ENCODE results near the gene ANKMY1. TPM values are rescaled to one million over a fixed set of nuclear protein-coding genes. Genes with fewer than 3 reads are reported as not detected.

ANKMY1 gene
- total and polyA plus RNA-seq, 2 experiments from 2014 or later = 2.3 to 8.9 TPM

DNA sequence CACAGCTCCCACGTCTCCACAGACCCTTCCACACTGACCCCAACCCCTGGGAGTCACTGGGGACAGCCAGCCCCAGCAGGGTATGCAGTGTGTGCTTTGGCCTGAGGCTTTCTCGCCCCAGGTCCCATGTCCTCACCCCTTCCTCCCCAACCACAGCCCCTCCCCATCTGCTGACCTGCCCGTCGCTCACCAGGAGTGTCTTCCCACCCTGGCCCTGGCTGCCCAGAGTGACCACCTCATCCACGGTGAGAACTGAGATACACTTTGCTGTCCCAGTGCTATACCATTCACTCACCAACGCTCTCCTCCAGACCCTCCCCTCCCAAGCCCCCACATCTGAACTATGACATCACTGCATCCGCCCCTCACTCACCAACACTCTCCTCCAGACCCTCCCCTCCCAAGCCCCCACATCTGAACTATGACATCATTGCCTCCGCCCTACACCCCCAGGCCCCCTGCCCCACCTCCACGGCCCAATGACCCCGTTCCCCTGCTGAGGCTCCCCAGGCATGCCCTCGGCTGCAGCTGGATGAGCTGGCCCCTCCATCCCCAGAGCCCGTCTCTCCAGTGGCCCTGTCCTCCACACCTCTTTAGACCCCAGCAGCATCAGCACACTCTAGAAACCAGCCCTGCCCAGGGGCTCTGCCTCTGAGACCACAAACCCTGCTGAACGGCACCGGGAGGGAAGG lies 55.2 kb downstream of the ANKMY1 start:
- Histone ChIP-seq H3K27ac (ENCODE audit: low read depth) (no peak overlapping the region), H3F3A (replicated peaks; ENCODE audit: low read depth) (no peaks in the 10 kb centered on the region), H3K4me2 (no peak overlapping the region), H3K4me1 (ENCODE audit: insufficient read depth) (no peaks in the 10 kb centered on the region), H2AFZ (no peak overlapping the region), H3K36me3 (ENCODE audit: insufficient read depth) (no peaks in the 10 kb centered on the region), H3K4me3 (no peak overlapping the region), H3K79me2 (replicated peaks; ENCODE audit: insufficient read depth) (no peaks in the 10 kb centered on the region), H3K9me2 (ENCODE audit: insufficient read depth) (no peaks in the 10 kb centered on the region), H3K27me3 (ENCODE audit: insufficient read depth) (no peaks in the 10 kb centered on the region), H4K20me1 (replicated peaks; ENCODE audit: insufficient read depth) (no peaks in the 10 kb centered on the region)
- Mint-ChIP-seq H3K36me3 (ENCODE audit: low read depth) (no peaks in the 10 kb centered on the region), H3K4me3 (no peak overlapping the region), H3K27ac (no peak overlapping the region), H3K27me3 (ENCODE audit: insufficient read depth, low read depth, poor library complexity) (peaks cover 9% of the 10 kb centered on the region), H3K4me1 (no peaks in the 10 kb centered on the region), H3K9me3 (no peaks in the 10 kb centered on the region; the same call in 2 of the 3 replicates)
- TF ChIP-seq ZNF114 (CRISPR knock-in tag; IDR thresholded peaks at IDR 0.05) = no peak
- TF ChIP-seq EZH2 (IDR thresholded peaks at IDR 0.05; ENCODE audit: low read depth, unreplicated experiment) = no peak
- TF ChIP-seq STAT1 (IDR thresholded peaks at IDR 0.05; ENCODE audit: unreplicated experiment) = no peak
- no peak for TF ChIP-seq EZH2phosphoT487 (IDR thresholded peaks at IDR 0.05; ENCODE audit: unreplicated experiment)
- no peak for TF ChIP-seq NANOG (IDR thresholded peaks at IDR 0.05; ENCODE audit: borderline replicate concordance)
- no peak for DNase-seq (ENCODE audit: low spot score)
- no peak for ATAC-seq

DNA sequence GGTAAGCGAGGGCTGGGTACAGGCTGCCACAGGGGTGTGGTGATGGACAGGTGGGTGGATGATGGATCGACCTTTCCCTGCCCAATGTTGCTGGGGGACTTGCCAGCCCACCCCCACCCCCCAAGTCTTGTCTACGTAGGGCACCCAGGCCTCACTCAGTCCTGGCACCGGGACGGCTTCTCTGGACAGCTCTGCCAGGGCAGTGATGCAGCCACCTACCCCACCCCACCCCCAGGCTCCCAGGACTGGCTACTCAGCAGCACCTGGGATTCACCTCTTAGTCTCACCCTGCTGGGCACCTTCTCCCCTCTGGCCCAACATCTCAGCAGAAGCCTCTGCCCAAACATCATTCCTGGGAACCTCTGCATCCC lies 55.7 kb downstream of the ANKMY1 start:
- DNase-seq (ENCODE audit: low spot score) = no peak
- no peak overlapping the region for H3K27ac Mint-ChIP-seq
- peaks cover under 1% of the 10 kb centered on the region; the same call in 1 of the 3 replicates for H3K9me3 Mint-ChIP-seq
- Histone ChIP-seq H3K4me2 (no peak overlapping the region), H3F3A (replicated peaks; ENCODE audit: low read depth) (no peaks in the 10 kb centered on the region), H3K36me3 (ENCODE audit: insufficient read depth) (no peaks in the 10 kb centered on the region), H3K4me1 (ENCODE audit: insufficient read depth) (no peaks in the 10 kb centered on the region), H3K79me2 (replicated peaks; ENCODE audit: insufficient read depth) (no peaks in the 10 kb centered on the region), H3K9me2 (ENCODE audit: insufficient read depth) (no peaks in the 10 kb centered on the region), H2AFZ (no peak overlapping the region), H3K27ac (ENCODE audit: low read depth) (no peak overlapping the region), H3K27me3 (ENCODE audit: insufficient read depth) (no peaks in the 10 kb centered on the region), H3K4me3 (no peak overlapping the region), H4K20me1 (replicated peaks; ENCODE audit: insufficient read depth) (no peaks in the 10 kb centered on the region)
- peaks cover 9% of the 10 kb centered on the region for H3K27me3 Mint-ChIP-seq (ENCODE audit: insufficient read depth, low read depth, poor library complexity)
- no peaks in the 10 kb centered on the region for H3K36me3 Mint-ChIP-seq (ENCODE audit: low read depth)
- H3K4me3 Mint-ChIP-seq = no peak overlapping the region
- H3K4me1 Mint-ChIP-seq = no peaks in the 10 kb centered on the region
- TF ChIP-seq ETS1 (IDR thresholded peaks at IDR 0.05) = no peak
- no peak for TF ChIP-seq JUNB (IDR thresholded peaks at IDR 0.05; ENCODE audit: unreplicated experiment)
- TF ChIP-seq STAT1 (IDR thresholded peaks at IDR 0.05; ENCODE audit: unreplicated experiment) = no peak
- TF ChIP-seq NANOG (IDR thresholded peaks at IDR 0.05; ENCODE audit: borderline replicate concordance) = no peak
- no peak for TF ChIP-seq ZNF114 (CRISPR knock-in tag; IDR thresholded peaks at IDR 0.05)
- TF ChIP-seq, protein P1, sequence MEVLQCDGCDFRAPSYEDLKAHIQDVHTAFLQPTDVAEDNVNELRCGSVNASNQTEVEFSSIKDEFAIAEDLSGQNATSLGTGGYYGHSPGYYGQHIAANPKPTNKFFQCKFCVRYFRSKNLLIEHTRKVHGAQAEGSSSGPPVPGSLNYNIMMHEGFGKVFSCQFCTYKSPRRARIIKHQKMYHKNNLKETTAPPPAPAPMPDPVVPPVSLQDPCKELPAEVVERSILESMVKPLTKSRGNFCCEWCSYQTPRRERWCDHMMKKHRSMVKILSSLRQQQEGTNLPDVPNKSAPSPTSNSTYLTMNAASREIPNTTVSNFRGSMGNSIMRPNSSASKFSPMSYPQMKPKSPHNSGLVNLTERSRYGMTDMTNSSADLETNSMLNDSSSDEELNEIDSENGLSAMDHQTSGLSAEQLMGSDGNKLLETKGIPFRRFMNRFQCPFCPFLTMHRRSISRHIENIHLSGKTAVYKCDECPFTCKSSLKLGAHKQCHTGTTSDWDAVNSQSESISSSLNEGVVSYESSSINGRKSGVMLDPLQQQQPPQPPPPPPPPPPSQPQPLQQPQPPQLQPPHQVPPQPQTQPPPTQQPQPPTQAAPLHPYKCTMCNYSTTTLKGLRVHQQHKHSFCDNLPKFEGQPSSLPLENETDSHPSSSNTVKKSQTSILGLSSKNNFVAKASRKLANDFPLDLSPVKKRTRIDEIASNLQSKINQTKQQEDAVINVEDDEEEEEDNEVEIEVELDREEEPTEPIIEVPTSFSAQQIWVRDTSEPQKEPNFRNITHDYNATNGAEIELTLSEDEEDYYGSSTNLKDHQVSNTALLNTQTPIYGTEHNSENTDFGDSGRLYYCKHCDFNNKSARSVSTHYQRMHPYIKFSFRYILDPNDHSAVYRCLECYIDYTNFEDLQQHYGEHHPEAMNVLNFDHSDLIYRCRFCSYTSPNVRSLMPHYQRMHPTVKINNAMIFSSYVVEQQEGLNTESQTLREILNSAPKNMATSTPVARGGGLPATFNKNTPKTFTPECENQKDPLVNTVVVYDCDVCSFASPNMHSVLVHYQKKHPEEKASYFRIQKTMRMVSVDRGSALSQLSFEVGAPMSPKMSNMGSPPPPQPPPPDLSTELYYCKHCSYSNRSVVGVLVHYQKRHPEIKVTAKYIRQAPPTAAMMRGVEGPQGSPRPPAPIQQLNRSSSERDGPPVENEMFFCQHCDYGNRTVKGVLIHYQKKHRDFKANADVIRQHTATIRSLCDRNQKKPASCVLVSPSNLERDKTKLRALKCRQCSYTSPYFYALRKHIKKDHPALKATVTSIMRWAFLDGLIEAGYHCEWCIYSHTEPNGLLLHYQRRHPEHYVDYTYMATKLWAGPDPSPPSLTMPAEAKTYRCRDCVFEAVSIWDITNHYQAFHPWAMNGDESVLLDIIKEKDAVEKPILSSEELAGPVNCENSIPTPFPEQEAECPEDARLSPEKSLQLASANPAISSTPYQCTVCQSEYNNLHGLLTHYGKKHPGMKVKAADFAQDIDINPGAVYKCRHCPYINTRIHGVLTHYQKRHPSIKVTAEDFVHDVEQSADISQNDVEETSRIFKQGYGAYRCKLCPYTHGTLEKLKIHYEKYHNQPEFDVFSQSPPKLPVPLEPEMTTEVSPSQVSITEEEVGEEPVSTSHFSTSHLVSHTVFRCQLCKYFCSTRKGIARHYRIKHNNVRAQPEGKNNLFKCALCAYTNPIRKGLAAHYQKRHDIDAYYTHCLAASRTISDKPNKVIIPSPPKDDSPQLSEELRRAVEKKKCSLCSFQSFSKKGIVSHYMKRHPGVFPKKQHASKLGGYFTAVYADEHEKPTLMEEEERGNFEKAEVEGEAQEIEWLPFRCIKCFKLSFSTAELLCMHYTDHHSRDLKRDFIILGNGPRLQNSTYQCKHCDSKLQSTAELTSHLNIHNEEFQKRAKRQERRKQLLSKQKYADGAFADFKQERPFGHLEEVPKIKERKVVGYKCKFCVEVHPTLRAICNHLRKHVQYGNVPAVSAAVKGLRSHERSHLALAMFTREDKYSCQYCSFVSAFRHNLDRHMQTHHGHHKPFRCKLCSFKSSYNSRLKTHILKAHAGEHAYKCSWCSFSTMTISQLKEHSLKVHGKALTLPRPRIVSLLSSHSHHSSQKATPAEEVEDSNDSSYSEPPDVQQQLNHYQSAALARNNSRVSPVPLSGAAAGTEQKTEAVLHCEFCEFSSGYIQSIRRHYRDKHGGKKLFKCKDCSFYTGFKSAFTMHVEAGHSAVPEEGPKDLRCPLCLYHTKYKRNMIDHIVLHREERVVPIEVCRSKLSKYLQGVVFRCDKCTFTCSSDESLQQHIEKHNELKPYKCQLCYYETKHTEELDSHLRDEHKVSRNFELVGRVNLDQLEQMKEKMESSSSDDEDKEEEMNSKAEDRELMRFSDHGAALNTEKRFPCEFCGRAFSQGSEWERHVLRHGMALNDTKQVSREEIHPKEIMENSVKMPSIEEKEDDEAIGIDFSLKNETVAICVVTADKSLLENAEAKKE (CRISPR knock-in tag; IDR thresholded peaks at IDR 0.05) = no peak
- TF ChIP-seq POLR2AphosphoS5 (IDR thresholded peaks at IDR 0.05; ENCODE audit: low read depth) = no peak
- TF ChIP-seq REST (IDR thresholded peaks at IDR 0.05; ENCODE audit: unreplicated experiment) = no peak
- no peak for TF ChIP-seq EZH2 (IDR thresholded peaks at IDR 0.05; ENCODE audit: low read depth, unreplicated experiment)
- no peak for ATAC-seq
